Retinal pigment epithelial cell (primary cell): ENCODE measurements around the gene SPINK8.
"Not testable (repeated sequence)": the region's sequence is repeated elsewhere in the genome, so short reads cannot be mapped to it uniquely, and the experiment has no call there.

Experiments used
- DNase-seq: peaks from one replicate; pipeline ENCODE4 v3.0.0-alpha.2; 2010; ENCODE audit warnings: low read depth
- H3K4me3 ChIP-seq: 2 replicates; pipeline ENCODE4 v1.5.1; 2011; ENCODE audit warnings: mild to moderate bottlenecking, low read length, control low read depth, moderate library complexity
- CTCF ChIP-seq: conservative IDR thresholded peaks from 2 replicates; pipeline ENCODE4 v1.5.1; 2011; ENCODE audit warnings: low read depth, low read length, control low read depth, inconsistent platforms

The SPINK8 gene

GRCh38 chr3:48333346-48334245 is at the start of gene SPINK8:
TSS of gene SPINK8 (minus strand) at chr3:48333661. CDS start at chr3:48328341, 5,320 bp downstream.
- not testable (repeated sequence) for H3K4me3 ChIP-seq, DNase-seq

GRCh38 chr3:48372862-48373435 is 39.5 kb upstream of the SPINK8 start:
- TF ChIP-seq CTCF = no peak
- no peak for DNase-seq
- no peak overlapping the region for H3K4me3 ChIP-seq

GRCh38 chr3:48372377-48372770 is 38.9 kb upstream of the SPINK8 start:
- no peak overlapping the region for H3K4me3 ChIP-seq
- no peak for TF ChIP-seq CTCF
- no peak for DNase-seq

DNA sequence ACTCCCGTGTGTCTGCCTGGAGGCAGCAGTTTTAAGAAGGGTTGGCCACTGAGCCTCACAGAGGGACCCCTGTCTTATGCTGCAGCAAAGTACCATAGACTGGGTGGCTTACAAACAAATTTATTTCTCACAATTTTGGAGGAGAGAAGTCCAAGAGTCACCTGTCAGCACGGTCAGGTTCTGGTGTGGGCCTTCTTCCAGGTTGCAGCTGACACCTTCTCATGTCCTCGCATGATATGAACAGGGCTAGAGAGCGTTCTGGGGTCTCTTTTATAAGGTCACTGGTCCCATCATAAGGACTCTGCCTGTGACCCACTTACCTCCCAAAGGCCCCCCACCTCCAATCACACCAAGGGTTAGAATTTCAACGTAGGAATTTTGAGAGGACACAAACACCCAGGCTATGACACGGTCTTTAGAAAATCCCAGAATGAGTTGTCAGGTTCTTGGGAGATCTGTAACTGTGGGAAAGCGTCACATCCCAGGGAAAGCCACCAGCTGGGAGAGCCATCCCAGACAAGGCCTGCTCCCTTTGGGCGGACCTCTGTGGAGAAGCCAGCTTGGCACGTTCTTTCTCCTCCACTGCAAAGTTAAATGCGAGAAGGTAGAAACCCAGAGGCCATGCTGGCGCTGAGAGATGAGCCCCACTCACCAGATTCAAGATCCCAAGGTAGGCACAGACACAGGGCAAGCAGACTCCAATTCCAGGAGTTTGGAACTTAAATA is 38.4 kb upstream of the SPINK8 start, which contains the start of gene FBXW12:
FBXW12 (plus strand) TSS at position 569 of the 726 bp plus-strand sequence. CDS start 549 bp downstream, outside the sequence.
- no peak for DNase-seq
- no peak for TF ChIP-seq CTCF
- H3K4me3 ChIP-seq = no peak within 1 kb of the TSS

DNA sequence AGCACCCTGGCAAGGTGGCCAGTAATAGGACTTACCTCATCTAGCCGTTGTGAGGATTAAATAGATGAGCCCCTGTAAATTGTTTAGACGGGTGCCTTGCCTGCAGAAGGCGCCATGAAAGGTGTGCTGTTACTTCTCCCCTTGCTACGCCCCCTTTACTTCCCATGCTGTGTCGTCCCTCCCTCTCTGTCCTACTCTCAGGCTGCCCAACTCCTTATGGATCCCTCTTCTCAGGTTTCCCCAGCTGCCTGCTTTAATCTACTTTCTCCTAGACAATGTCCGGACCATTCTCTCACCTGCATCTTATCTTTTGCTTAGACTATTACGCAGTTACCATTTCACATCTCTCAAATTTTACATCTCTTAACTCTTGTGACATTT is 36.9 kb upstream of the SPINK8 start:
- TF ChIP-seq CTCF = no peak
- no peak for DNase-seq
- no peak overlapping the region for H3K4me3 ChIP-seq

DNA sequence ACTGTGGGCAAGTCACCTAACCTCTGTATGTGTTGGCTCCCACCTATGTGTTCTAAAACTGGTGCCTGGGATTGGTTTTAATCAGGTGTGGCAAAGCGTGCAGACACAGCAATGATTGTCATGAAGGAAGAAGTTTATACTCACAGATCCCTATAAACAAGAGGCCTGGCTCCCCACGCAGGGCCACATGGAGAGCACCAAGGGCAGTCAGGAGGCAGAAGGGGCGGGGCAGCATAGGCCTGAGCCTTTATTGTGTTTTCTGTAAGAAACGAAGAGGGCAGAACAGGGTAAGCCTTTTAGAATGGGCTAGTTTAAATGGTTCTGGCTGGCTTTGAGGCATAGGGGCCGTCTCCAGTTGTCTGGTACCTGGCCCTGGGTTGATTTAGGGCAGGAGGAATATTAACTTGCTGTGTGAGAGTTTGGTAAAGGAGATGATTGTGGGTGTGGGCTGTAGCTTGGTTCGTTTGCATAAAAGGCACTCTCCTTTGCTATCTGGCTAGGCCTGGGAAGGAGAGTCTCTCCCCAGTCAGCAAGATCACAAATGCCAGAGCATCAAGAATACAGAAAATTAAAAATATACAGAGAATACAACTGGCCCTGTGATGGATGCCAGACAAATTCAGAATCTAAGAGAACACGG is 36.4 kb upstream of the SPINK8 start:
- no peak overlapping the region for H3K4me3 ChIP-seq
- DNase-seq = no peak
- TF ChIP-seq CTCF = no peak

- TF ChIP-seq CTCF = no peak
- no peak overlapping the region for H3K4me3 ChIP-seq
- no peak for DNase-seq
Observed at GRCh38 chr3:48367201-48367600, 33.7 kb upstream of the SPINK8 start.
